Coronary artery (tissue), 2 donors: ENCODE data around the gene ADAMTS12.

Source experiments
- DNase-seq: peaks from one replicate; pipeline ENCODE4 v3.0.0-alpha.2; 2017; ENCODE audit warnings: low spot score
- H3K27ac ChIP-seq, 2 donors: fragments of 200-600 bp; sonication (generic); one replicate each; pipeline ENCODE4 v1.5.1; 2016 to 2019
- H3K4me3 ChIP-seq: fragments of 200-600 bp; sonication (generic); 2 replicates; pipeline ENCODE4 v1.5.1; 2016; ENCODE audit warnings: mild to moderate bottlenecking, moderate library complexity
- CTCF ChIP-seq: fragments of 200-600 bp; sonication (generic); IDR thresholded peaks from one replicate; pipeline ENCODE4 v1.5.1; 2019; ENCODE audit warnings: antibody characterized with exemption

ADAMTS12 gene

GRCh38 chr5:33891788-33892619, at the start of gene ADAMTS12:
TSS of gene ADAMTS12 (minus strand) at chr5:33891990. CDS start at chr5:33891856, 134 bp downstream.
- Histone ChIP-seq H3K4me3 (peak within 1 kb of the TSS; percentile 83), H3K27ac (peak within 1 kb of the TSS; percentile 31 to 86)
- no peak for DNase-seq
- no peak for TF ChIP-seq CTCF

DNA sequence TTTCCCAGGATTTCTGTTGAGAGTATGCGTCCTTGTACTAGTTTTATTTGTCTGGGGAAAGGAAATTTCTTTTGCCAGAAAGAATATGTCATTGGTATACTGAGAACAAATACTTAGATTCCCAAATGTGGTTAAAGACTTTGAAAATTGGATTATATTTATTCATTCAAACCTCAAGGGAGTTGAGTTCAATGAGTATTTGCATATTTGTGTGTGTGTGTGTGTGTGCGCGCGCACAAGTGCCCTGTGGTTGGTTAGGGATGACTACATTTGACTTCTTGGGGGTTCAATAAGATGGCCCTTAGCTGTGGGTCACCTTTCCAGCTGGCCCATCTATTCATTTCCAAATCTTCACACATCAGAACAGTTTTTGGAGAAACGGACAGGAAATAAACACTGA, 49.3 kb upstream of the ADAMTS12 start:
- no peak overlapping the region for H3K27ac ChIP-seq
- no peak for TF ChIP-seq CTCF
- no peak overlapping the region for H3K4me3 ChIP-seq
- no peak for DNase-seq

- no peak for DNase-seq
- H3K4me3 ChIP-seq: no peak overlapping the region
- no peak overlapping the region for H3K27ac ChIP-seq
- no peak for TF ChIP-seq CTCF
Measured at GRCh38 chr5:33939556-33940262, 47.9 kb upstream of the ADAMTS12 start.

DNA sequence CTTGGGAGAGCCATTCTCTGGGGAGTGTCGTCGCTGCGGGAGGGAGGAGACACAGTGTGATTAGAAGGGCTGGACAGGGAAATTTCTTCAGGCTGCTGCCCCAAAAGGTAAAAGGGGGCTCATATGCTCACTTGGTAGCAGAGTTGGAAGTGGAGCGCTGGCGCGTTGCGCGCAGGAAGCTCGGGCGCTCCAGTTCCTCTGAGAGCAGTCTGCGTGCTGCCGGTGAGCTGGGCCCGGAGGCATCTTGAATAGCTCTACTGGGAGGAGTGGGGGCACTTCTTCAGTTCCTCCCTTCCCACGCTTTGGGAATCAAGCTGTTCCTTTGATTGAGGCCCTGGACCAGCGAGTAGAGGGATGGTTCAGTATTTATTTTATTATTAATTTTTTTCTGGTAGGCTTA, 47.1 kb upstream of the ADAMTS12 start:
- TF ChIP-seq CTCF: no peak
- no peak overlapping the region for H3K4me3 ChIP-seq
- no peak overlapping the region for H3K27ac ChIP-seq
- DNase-seq: no peak

DNA sequence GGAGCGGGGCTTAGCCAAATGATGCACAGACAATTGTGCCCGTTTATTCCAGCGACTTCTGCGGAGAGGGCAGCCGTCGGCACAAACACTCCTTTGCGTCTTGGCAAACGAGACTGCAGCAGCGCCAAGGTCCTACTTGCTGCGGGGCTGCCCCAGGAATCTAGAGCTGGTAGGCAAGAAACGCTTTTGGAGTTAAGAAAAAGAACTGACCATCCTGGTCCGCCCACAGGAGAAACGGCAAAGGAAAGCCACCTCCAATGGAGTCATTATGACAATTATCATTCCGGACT, 46.7 kb upstream of the ADAMTS12 start:
- TF ChIP-seq CTCF: no peak
- no peak for DNase-seq
- no peak overlapping the region for H3K27ac ChIP-seq
- no peak overlapping the region for H3K4me3 ChIP-seq

DNA sequence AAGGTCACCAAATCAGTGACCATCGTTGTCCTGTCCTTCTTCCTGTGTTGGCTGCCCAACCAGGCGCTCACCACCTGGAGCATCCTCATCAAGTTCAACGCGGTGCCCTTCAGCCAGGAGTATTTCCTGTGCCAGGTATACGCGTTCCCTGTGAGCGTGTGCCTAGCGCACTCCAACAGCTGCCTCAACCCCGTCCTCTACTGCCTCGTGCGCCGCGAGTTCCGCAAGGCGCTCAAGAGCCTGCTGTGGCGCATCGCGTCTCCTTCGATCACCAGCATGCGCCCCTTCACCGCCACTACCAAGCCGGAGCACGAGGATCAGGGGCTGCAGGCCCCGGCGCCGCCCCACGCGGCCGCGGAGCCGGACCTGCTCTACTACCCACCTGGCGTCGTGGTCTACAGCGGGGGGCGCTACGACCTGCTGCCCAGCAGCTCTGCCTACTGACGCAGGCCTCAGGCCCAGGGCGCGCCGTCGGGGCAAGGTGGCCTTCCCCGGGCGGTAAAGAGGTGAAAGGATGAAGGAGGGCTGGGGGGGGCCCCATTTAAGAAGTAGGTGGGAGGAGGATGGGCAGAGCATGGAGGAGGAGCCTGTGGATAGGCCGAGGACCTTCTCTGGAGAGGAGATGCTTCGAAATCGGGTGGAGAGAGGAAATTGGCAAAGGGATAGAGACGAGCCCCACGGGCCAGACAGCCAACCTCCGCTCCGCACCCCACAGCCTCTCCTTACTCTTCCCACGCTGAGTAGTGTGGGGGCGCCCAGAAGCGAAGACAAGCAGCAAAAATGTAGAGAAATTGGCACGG, 46.1 kb upstream of the ADAMTS12 start:
- no peak overlapping the region for H3K4me3 ChIP-seq
- no peak for DNase-seq
- H3K27ac ChIP-seq: no peak overlapping the region
- no peak for TF ChIP-seq CTCF
